Measurements from ENCODE around the gene ETNK2.

DNA sequence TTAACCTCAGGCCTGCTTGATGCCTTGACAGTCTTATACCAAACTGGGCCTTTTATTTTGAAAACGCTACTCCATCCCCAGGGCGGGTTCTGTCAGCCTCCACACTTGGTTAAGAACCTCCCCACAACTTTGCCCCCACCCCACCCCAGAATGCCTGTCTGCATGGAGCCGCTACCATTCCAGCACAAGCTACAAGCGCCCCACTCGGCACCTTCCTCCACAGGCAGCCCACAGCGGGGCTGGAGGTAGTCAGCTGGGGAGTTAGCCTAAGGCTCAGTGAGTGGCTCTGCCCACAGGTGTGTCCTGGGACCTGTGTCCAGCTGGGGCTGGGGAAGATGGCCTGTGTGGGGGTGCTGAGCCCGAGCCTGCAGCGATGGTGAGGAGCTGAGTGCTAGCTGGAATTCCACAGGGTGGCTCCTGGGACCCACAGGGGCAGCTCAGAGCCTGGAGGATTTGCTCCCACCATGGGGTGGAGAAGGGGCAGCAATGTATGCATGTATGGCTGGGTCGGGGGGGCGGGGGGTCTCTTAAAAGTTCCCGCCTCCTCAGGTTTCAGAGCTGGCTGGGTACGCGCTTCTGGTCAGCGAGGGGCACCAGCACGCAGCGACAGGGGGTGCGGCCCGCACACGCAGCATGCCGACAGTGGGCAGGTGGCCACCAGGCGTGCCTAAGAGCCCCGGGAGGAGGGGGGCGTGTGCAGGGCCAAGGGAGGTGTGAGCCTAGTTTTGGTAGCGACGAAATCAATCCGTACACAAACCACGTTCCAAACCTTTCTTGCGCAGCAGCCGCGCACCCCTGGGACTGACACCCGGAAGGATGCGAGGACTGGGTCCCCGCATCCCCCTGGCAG, 917 bp downstream of the ETNK2 start:
- TF ChIP-seq, protein P1, sequence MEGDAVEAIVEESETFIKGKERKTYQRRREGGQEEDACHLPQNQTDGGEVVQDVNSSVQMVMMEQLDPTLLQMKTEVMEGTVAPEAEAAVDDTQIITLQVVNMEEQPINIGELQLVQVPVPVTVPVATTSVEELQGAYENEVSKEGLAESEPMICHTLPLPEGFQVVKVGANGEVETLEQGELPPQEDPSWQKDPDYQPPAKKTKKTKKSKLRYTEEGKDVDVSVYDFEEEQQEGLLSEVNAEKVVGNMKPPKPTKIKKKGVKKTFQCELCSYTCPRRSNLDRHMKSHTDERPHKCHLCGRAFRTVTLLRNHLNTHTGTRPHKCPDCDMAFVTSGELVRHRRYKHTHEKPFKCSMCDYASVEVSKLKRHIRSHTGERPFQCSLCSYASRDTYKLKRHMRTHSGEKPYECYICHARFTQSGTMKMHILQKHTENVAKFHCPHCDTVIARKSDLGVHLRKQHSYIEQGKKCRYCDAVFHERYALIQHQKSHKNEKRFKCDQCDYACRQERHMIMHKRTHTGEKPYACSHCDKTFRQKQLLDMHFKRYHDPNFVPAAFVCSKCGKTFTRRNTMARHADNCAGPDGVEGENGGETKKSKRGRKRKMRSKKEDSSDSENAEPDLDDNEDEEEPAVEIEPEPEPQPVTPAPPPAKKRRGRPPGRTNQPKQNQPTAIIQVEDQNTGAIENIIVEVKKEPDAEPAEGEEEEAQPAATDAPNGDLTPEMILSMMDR (IDR thresholded peaks at IDR 0.05): no peak
- no peak for TF ChIP-seq POLR2A (IDR thresholded peaks at IDR 0.05; ENCODE audit: low read length)
- TF ChIP-seq EP300 (IDR thresholded peaks at IDR 0.05): no peak
- TF ChIP-seq MAZ (IDR thresholded peaks at IDR 0.05; ENCODE audit: borderline replicate concordance, low read depth, low read length): no peak
- TF ChIP-seq RAD21 (conservative IDR thresholded peaks at IDR 0.05 in 1 of 2, IDR thresholded peaks at IDR 0.05 in 1 of 2): no peak
- TF ChIP-seq JUNB (IDR thresholded peaks at IDR 0.05): no peak
- TF ChIP-seq, protein P2, sequence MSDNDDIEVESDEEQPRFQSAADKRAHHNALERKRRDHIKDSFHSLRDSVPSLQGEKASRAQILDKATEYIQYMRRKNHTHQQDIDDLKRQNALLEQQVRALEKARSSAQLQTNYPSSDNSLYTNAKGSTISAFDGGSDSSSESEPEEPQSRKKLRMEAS (IDR thresholded peaks at IDR 0.05): no peak

Data from A549 (cell line).